ENCODE data around the gene KRTAP12-3. TPM values are rescaled to one million over a fixed set of nuclear protein-coding genes. Genes with fewer than 3 reads are reported as not detected.
"Not testable (repeated sequence)": the region's sequence is repeated elsewhere in the genome, so short reads cannot be mapped to it uniquely, and the experiment has no call there.

Gene KRTAP12-3, protein sequence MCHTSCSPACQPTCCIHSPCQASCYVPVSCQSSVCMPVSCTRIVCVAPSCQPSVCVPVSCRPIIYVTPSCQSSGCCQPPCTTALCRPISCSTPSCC
- 1 to 10 TPM in 2 of 3 donors, not detected in 1; 1.0 to 1.1 TPM for total RNA-seq
- not detected for total RNA-seq (2013)

DNA sequence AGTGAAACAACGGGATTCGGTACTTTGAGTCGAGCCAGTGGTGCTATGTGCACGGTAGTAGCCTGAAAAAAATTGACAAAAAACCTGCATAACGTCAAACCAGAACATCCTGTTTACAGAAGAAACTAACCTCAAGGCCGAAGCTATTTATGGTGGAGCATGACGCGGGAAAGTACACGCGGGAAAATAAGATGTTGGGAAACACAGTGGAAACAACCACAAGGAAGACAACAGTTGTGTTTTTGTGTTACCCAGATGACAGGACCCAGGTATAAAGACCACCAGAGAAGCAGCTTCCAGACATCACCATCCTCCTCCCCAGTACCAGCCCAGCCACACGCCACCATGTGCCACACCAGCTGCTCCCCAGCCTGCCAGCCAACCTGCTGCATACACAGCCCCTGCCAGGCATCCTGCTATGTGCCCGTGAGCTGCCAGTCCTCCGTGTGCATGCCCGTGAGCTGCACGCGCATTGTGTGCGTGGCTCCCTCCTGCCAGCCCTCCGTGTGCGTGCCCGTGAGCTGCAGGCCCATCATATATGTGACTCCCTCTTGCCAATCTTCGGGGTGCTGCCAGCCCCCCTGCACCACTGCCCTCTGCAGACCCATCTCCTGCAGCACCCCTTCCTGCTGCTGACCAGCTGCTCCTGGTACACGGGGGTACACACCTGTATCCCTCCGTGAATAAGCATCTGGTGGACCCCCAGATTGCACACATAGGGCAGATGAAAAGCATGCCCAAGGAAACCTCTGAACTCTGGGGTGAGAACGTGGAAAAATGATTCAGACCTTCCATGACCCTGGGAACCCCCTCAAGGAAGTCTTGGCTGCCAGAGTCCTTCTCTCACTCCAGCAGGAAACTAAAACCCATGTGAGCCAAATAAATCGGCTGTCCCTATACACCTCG is at the start of gene KRTAP12-3:
KRTAP12-3 (plus strand) TSS at position 298 of the 906 bp plus-strand sequence; CDS start at position 346, 48 bp downstream.
- Mint-ChIP-seq H3K36me3 (peaks cover 18% of the 10 kb centered on the region), H3K27me3 (ENCODE audit: low read depth in 2 of 2) (peaks cover 5 to 7% of the 10 kb centered on the region in 2 donors), H3K4me1 (peaks cover 55 to 56% of the 10 kb centered on the region in 2 donors), H3K4me3 (peak within 1 kb of the TSS; percentile 74), H3K27ac (peak within 1 kb of the TSS; percentile 89 to 94), H3K9me3 (peaks cover 2 to 12% of the 10 kb centered on the region in 2 donors)
- DNase-seq (peak; percentile 49 to 90), ATAC-seq (peak; percentile 76 to 86 (median 77))
- peaks cover 57% of the 10 kb centered on the region for H3K4me1 ChIP-seq (ENCODE audit: control insufficient read depth, insufficient read depth, low read length)
- 57% methylated on average over 26 of the region's 26 CpGs for WGBS (ENCODE audit: insufficient coverage)
- intact Hi-C loops (cut with micrococcal nuclease): loop anchor here (2.0 kb wide), 2 partner anchors 31 to 39 kb away; partner anchors contain the start of gene KRTAP10-9
- TF ChIP-seq, protein P1, sequence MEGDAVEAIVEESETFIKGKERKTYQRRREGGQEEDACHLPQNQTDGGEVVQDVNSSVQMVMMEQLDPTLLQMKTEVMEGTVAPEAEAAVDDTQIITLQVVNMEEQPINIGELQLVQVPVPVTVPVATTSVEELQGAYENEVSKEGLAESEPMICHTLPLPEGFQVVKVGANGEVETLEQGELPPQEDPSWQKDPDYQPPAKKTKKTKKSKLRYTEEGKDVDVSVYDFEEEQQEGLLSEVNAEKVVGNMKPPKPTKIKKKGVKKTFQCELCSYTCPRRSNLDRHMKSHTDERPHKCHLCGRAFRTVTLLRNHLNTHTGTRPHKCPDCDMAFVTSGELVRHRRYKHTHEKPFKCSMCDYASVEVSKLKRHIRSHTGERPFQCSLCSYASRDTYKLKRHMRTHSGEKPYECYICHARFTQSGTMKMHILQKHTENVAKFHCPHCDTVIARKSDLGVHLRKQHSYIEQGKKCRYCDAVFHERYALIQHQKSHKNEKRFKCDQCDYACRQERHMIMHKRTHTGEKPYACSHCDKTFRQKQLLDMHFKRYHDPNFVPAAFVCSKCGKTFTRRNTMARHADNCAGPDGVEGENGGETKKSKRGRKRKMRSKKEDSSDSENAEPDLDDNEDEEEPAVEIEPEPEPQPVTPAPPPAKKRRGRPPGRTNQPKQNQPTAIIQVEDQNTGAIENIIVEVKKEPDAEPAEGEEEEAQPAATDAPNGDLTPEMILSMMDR (IDR thresholded peaks at IDR 0.05): no peak
- H3K9me3 ChIP-seq (ENCODE audit: control insufficient read depth, insufficient read depth, low read length): peaks cover 13% of the 10 kb centered on the region
- H3K36me3 ChIP-seq (ENCODE audit: control insufficient read depth, insufficient read depth, low read length): no peaks in the 10 kb centered on the region
- no peak within 1 kb of the TSS for H3K4me3 ChIP-seq (ENCODE audit: low read length)
- H3K27me3 ChIP-seq (ENCODE audit: control insufficient read depth, insufficient read depth, low read length): no peaks in the 10 kb centered on the region
- peak within 1 kb of the TSS; percentile 81 for H3K27ac ChIP-seq (ENCODE audit: low read length)

DNA sequence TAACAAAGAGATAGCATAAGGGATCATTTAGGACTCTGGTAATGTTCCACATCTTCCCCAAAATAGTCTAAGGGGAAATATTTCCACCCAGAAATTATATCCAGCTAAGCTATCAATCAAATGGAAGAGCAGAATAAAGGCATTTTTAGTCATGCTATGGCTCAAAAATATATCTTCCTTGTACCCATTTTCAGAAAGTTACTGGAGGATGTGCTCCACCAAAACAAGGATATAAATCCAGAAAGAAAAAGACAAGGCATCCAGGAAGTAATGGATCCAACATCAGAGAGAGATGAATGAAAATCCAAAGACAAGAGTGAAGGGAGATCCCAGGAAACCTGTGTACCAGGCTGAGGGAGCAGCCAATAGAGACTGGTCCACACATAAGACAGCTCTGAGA is 48.5 kb upstream of the KRTAP12-3 start:
- Histone ChIP-seq H3K27ac (ENCODE audit: low read length) (no peak overlapping the region), H3K9me3 (ENCODE audit: control insufficient read depth, insufficient read depth, low read length) (peaks cover 27% of the 10 kb centered on the region), H3K4me3 (ENCODE audit: low read length) (no peak overlapping the region), H3K4me1 (ENCODE audit: control insufficient read depth, insufficient read depth, low read length) (peaks cover 9% of the 10 kb centered on the region), H3K36me3 (ENCODE audit: control insufficient read depth, insufficient read depth, low read length) (no peaks in the 10 kb centered on the region), H3K27me3 (ENCODE audit: control insufficient read depth, insufficient read depth, low read length) (no peaks in the 10 kb centered on the region)
- H3K36me3 Mint-ChIP-seq: peaks cover 15% of the 10 kb centered on the region
- no peak overlapping the region for H3K27ac Mint-ChIP-seq
- DNase-seq: no peak
- no peak for ATAC-seq
- peaks cover 0 to 12% of the 10 kb centered on the region in 2 donors for H3K4me1 Mint-ChIP-seq
- TF ChIP-seq, protein P1 (IDR thresholded peaks at IDR 0.05): no peak
- H3K4me3 Mint-ChIP-seq: no peak overlapping the region
- intact Hi-C loops (cut with micrococcal nuclease): no loop called here
- peaks cover 2 to 14% of the 10 kb centered on the region in 2 donors for H3K9me3 Mint-ChIP-seq
- H3K27me3 Mint-ChIP-seq (ENCODE audit: low read depth in 2 of 2): peaks cover 26 to 49% of the 10 kb centered on the region in 2 donors

DNA sequence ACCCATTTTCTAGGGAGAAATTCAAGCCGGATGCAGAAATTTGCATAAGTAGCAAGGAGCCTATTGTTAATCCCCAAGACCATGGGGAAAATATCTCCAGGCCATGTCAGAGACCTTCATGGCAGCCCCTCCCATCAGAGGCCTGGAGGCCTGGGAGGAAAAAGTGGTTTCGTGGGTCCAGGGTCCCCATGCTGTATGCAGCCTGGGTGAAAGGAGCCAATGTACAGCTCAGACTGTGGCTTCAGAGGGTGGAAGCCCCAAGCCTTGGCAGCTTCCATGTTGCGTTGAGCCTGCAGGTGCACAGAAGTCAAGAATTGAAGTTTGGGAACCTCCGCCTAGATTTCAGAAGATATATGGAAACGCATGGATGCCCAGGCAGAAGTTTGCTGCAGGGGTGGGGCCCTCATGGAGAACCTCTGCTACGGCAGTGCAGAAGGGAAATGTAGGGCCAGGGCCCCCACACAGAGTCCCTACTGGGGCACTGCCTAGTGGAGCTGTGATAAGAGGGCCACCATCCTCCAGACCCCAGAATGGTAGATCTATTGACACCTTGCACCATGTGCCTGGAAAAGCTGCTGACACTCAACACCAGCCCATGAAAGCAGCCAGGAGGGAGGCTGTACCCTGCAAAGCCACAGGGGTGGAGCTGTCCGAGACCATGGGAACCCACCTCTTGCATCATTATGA is 47.4 kb upstream of the KRTAP12-3 start:
- H3K27me3 Mint-ChIP-seq (ENCODE audit: low read depth in 2 of 2): peaks cover 22 to 38% of the 10 kb centered on the region in 2 donors
- peaks cover 27% of the 10 kb centered on the region for H3K9me3 ChIP-seq (ENCODE audit: control insufficient read depth, insufficient read depth, low read length)
- H3K4me1 ChIP-seq (ENCODE audit: control insufficient read depth, insufficient read depth, low read length); ATAC-seq; H3K4me3 ChIP-seq (ENCODE audit: low read length); H3K36me3 ChIP-seq (ENCODE audit: control insufficient read depth, insufficient read depth, low read length); intact Hi-C loops (cut with micrococcal nuclease); H3K4me3 Mint-ChIP-seq; H3K27me3 ChIP-seq (ENCODE audit: control insufficient read depth, insufficient read depth, low read length); H3K27ac Mint-ChIP-seq; DNase-seq; H3K27ac ChIP-seq (ENCODE audit: low read length): not testable (repeated sequence)
- H3K4me1 Mint-ChIP-seq: peaks cover 0 to 12% of the 10 kb centered on the region in 2 donors
- peaks cover 2 to 14% of the 10 kb centered on the region in 2 donors for H3K9me3 Mint-ChIP-seq
- H3K36me3 Mint-ChIP-seq: peaks cover 15% of the 10 kb centered on the region
- 96% methylated on average over 7 of the region's 7 CpGs for WGBS (ENCODE audit: insufficient coverage)

DNA sequence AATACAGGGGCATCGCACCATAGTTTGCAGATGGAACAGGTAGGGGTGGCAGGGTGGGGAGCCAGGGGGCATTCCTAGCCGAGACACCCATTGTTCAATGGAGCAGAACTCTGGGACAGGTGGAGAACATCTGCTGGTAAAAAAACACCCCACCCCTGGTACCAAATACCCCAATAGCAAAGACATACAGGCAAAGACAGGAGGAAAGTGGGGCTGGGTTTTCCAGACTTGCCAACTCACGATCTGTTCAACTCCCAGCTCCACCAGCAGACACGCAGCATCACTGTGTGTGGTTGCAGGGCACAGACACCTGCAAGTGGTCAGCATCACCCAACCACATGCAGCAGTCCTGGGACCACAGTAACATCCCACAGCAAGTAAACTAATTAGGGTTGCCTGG is 46.2 kb upstream of the KRTAP12-3 start:
- H3K27ac Mint-ChIP-seq: no peak overlapping the region
- no peak for DNase-seq
- H3K4me3 Mint-ChIP-seq: no peak overlapping the region
- peak in 1 of 3 donors; percentile 36 for ATAC-seq
- Histone ChIP-seq H3K9me3 (ENCODE audit: control insufficient read depth, insufficient read depth, low read length) (peaks cover 27% of the 10 kb centered on the region), H3K4me3 (ENCODE audit: low read length) (no peak overlapping the region), H3K27me3 (ENCODE audit: control insufficient read depth, insufficient read depth, low read length) (no peaks in the 10 kb centered on the region), H3K27ac (ENCODE audit: low read length) (no peak overlapping the region), H3K36me3 (ENCODE audit: control insufficient read depth, insufficient read depth, low read length) (no peaks in the 10 kb centered on the region), H3K4me1 (ENCODE audit: control insufficient read depth, insufficient read depth, low read length) (peaks cover 15% of the 10 kb centered on the region)
- TF ChIP-seq, protein P1 (IDR thresholded peaks at IDR 0.05): no peak
- H3K27me3 Mint-ChIP-seq (ENCODE audit: low read depth in 2 of 2): peaks cover 17 to 26% of the 10 kb centered on the region in 2 donors
- WGBS (ENCODE audit: insufficient coverage): 91% methylated on average over 4 of the region's 4 CpGs
- peaks cover 15% of the 10 kb centered on the region for H3K36me3 Mint-ChIP-seq
- intact Hi-C loops (cut with micrococcal nuclease): no loop called here
- peaks cover 0 to 18% of the 10 kb centered on the region in 2 donors for H3K4me1 Mint-ChIP-seq
- H3K9me3 Mint-ChIP-seq: peaks cover 2 to 14% of the 10 kb centered on the region in 2 donors
